ENCODE results near the gene TMEM182.

The TMEM182 gene

DNA sequence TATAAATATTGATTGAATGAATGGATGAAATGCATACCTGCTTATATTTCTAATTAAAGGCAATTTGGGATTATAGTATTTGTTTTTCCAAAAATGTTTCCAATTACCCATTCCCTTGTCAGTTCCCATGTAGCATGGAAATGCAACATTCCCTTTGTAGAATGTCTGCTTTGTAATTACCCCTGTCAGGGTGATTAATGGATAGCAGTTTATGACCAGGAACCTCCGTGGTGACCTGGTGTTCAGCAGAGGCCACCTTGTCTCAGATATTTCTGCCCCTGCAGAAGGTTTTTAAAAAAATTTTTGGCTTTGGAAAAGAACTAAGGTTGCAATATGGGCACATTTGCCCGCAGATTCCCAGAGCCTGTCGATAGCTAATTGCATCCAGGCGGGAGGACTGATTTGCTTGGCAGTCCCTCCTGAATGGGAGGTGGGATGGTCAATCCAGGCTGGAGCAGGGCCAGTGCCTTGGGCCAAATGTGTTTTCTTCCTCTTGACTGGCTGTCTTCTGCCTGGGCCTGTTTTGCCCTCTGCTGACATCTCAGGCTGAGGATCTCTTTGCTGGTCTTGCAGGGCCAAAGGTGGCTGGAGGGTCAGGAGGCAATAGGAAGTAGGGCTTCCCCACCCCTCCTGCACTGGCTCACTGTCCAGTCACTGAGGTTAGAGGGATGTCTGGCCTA, 82.1 kb downstream of the TMEM182 start:
- Histone ChIP-seq H3K79me1 (ENCODE audit: low read length) (peaks cover 2% of the 10 kb centered on the region), H4K12ac (ENCODE audit: low read depth, low read length) (no peak overlapping the region), H3K18ac (ENCODE audit: low read length) (no peak overlapping the region), H4K8ac (ENCODE audit: low read depth, low read length) (no peak overlapping the region), H3K9ac (ENCODE audit: low read length) (peak overlapping the region; percentile 11), H3K4me2 (ENCODE audit: low read length) (no peak overlapping the region), H4K91ac (ENCODE audit: low read depth, low read length) (no peak overlapping the region), H3K27me3 (ENCODE audit: insufficient read depth, low read length) (no peaks in the 10 kb centered on the region), H3K4me3 (ENCODE audit: low read depth, low read length) (peak overlapping the region; percentile 16), H2AFZ (ENCODE audit: insufficient read depth, low read length, poor library complexity) (no peak overlapping the region), H3K79me2 (ENCODE audit: control insufficient read depth, insufficient read depth, low read length, poor library complexity) (no peaks in the 10 kb centered on the region), H2BK5ac (ENCODE audit: low read depth, low read length, poor library complexity) (no peak overlapping the region), H3K23ac (ENCODE audit: low read length) (no peak overlapping the region), H3K36me3 (ENCODE audit: control insufficient read depth in 1 of 2, insufficient read depth in 2 of 2, low read length in 2 of 2) (no peaks in the 10 kb centered on the region), H3K4me1 (ENCODE audit: control insufficient read depth in 1 of 2, insufficient read depth in 2 of 2, low read length in 2 of 2) (peaks cover 8 to 12% of the 10 kb centered on the region in 2 experiments), H3K27ac (ENCODE audit: low read depth, low read length) (no peak overlapping the region), H2AK5ac (ENCODE audit: low read length) (no peak overlapping the region), H2BK120ac (ENCODE audit: insufficient read depth, low read length, poor library complexity) (no peak overlapping the region), H3K4ac (ENCODE audit: low read depth, low read length) (no peak overlapping the region), H3K14ac (ENCODE audit: low read length) (no peak overlapping the region), H3K9me3 (ENCODE audit: insufficient read depth, low read depth, low read length) (peaks cover 3% of the 10 kb centered on the region), H2BK12ac (ENCODE audit: low read length) (no peak overlapping the region)
- WGBS (ENCODE audit: extremely low coverage, insufficient coverage, insufficient read length) = no CpG with 5 or more reads among the region's 4 CpGs
- no peak for DNase-seq

DNA sequence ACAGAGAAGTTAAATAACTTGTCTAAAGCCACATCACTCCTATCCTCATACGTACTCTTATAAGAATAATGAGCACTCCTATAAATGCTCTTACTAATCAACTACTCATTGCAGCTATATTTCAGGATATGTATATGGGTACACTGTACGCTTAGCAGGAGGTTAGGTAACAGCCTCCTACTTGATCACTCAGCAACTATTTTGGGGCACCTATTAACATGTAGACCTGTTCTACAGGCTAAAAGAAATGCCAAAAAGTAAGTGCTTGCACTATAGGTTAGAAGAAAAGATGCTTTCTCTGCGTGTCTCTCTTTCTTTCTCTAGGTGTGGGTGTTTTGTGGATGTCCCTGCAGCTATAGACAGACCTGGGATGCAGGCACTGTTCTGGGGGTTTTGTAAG, 83.1 kb downstream of the TMEM182 start:
- no peaks in the 10 kb centered on the region for H3K79me2 ChIP-seq (ENCODE audit: control insufficient read depth, insufficient read depth, low read length, poor library complexity)
- H3K9me3 ChIP-seq (ENCODE audit: insufficient read depth, low read depth, low read length) = peaks cover 3% of the 10 kb centered on the region
- H2AFZ ChIP-seq (ENCODE audit: insufficient read depth, low read length, poor library complexity) = no peak overlapping the region
- H4K91ac ChIP-seq (ENCODE audit: low read depth, low read length) = no peak overlapping the region
- no peak overlapping the region for H3K4me2 ChIP-seq (ENCODE audit: low read length)
- H3K27me3 ChIP-seq (ENCODE audit: insufficient read depth, low read length) = no peaks in the 10 kb centered on the region
- no peaks in the 10 kb centered on the region for H3K36me3 ChIP-seq (ENCODE audit: control insufficient read depth in 1 of 2, insufficient read depth in 2 of 2, low read length in 2 of 2)
- no peak overlapping the region for H2BK12ac ChIP-seq (ENCODE audit: low read length)
- no peak overlapping the region for H3K18ac ChIP-seq (ENCODE audit: low read length)
- peaks cover 2% of the 10 kb centered on the region for H3K79me1 ChIP-seq (ENCODE audit: low read length)
- no peak overlapping the region for H4K8ac ChIP-seq (ENCODE audit: low read depth, low read length)
- no peak overlapping the region for H3K4me3 ChIP-seq (ENCODE audit: low read depth, low read length)
- H3K23ac ChIP-seq (ENCODE audit: low read length) = no peak overlapping the region
- no peak overlapping the region for H4K12ac ChIP-seq (ENCODE audit: low read depth, low read length)
- no peak overlapping the region for H2BK120ac ChIP-seq (ENCODE audit: insufficient read depth, low read length, poor library complexity)
- H3K4me1 ChIP-seq (ENCODE audit: control insufficient read depth in 1 of 2, insufficient read depth in 2 of 2, low read length in 2 of 2) = peaks cover 8 to 12% of the 10 kb centered on the region in 2 experiments
- H2BK5ac ChIP-seq (ENCODE audit: low read depth, low read length, poor library complexity) = no peak overlapping the region
- H3K14ac ChIP-seq (ENCODE audit: low read length) = no peak overlapping the region
- no peak overlapping the region for H3K4ac ChIP-seq (ENCODE audit: low read depth, low read length)
- H3K27ac ChIP-seq (ENCODE audit: low read depth, low read length) = no peak overlapping the region
- no peak overlapping the region for H3K9ac ChIP-seq (ENCODE audit: low read length)
- no peak overlapping the region for H2AK5ac ChIP-seq (ENCODE audit: low read length)
- no peak for DNase-seq
- no CpG with 5 or more reads among the region's 3 CpGs for WGBS (ENCODE audit: extremely low coverage, insufficient coverage, insufficient read length)

DNA sequence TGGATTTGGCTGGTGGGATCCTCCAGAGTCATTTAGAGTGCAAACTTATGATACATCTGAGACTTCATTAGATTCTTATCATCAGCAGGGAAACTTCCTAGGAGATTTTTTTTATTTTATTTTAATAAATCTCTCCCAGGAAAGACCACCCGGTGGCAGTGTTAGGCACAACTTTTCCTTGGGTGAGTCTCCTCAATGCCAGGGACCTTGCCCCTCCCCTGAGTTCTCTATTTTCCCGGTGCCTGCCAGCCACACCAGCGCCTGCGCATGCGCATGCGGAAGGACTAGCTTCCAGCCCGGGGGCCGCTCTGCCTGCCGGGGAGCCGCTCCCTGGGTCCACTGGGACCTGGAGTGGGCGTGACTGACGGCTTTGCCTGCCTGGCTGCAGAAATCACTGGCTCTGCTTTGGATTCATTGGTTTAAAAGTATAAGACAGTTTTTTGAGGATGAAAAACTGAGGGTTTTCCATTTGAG, 86.6 kb downstream of the TMEM182 start:
- no peaks in the 10 kb centered on the region for H3K36me3 ChIP-seq (ENCODE audit: control insufficient read depth in 1 of 2, insufficient read depth in 2 of 2, low read length in 2 of 2)
- H3K27me3 ChIP-seq (ENCODE audit: insufficient read depth, low read length) = no peaks in the 10 kb centered on the region
- H2BK5ac ChIP-seq (ENCODE audit: low read depth, low read length, poor library complexity) = no peak overlapping the region

GRCh38 chr2:102850888-102851287, 89.1 kb downstream of the TMEM182 start:
- no peak overlapping the region for H4K91ac ChIP-seq (ENCODE audit: low read depth, low read length)
- no peak overlapping the region for H3K14ac ChIP-seq (ENCODE audit: low read length)
- H3K4me1 ChIP-seq (ENCODE audit: control insufficient read depth in 1 of 2, insufficient read depth in 2 of 2, low read length in 2 of 2) = peaks cover 0 to 3% of the 10 kb centered on the region in 2 experiments
- H4K12ac ChIP-seq (ENCODE audit: low read depth, low read length) = no peak overlapping the region
- H3K27me3 ChIP-seq (ENCODE audit: insufficient read depth, low read length) = no peaks in the 10 kb centered on the region
- H3K4ac ChIP-seq (ENCODE audit: low read depth, low read length) = no peak overlapping the region
- no CpG with 5 or more reads among the region's 6 CpGs for WGBS (ENCODE audit: extremely low coverage, insufficient coverage, insufficient read length)
- H3K9me3 ChIP-seq (ENCODE audit: insufficient read depth, low read depth, low read length) = peaks cover 2% of the 10 kb centered on the region
- no peak overlapping the region for H3K9ac ChIP-seq (ENCODE audit: low read length)
- H3K79me1 ChIP-seq (ENCODE audit: low read length) = no peaks in the 10 kb centered on the region
- H3K27ac ChIP-seq (ENCODE audit: low read depth, low read length) = no peak overlapping the region
- H3K79me2 ChIP-seq (ENCODE audit: control insufficient read depth, insufficient read depth, low read length, poor library complexity) = no peaks in the 10 kb centered on the region
- H4K8ac ChIP-seq (ENCODE audit: low read depth, low read length) = no peak overlapping the region
- no peak overlapping the region for H2BK5ac ChIP-seq (ENCODE audit: low read depth, low read length, poor library complexity)
- no peak overlapping the region for H3K4me2 ChIP-seq (ENCODE audit: low read length)
- H2BK12ac ChIP-seq (ENCODE audit: low read length) = no peak overlapping the region
- H3K4me3 ChIP-seq (ENCODE audit: low read depth, low read length) = no peak overlapping the region
- no peak overlapping the region for H2BK120ac ChIP-seq (ENCODE audit: insufficient read depth, low read length, poor library complexity)
- H3K18ac ChIP-seq (ENCODE audit: low read length) = no peak overlapping the region
- H3K23ac ChIP-seq (ENCODE audit: low read length) = no peak overlapping the region
- DNase-seq = no peak
- H3K36me3 ChIP-seq (ENCODE audit: control insufficient read depth in 1 of 2, insufficient read depth in 2 of 2, low read length in 2 of 2) = no peaks in the 10 kb centered on the region
- H2AK5ac ChIP-seq (ENCODE audit: low read length) = no peak overlapping the region
- H2AFZ ChIP-seq (ENCODE audit: insufficient read depth, low read length, poor library complexity) = no peak overlapping the region

More for the DNA sequence above, 86.6 kb downstream of the TMEM182 start:
- Histone ChIP-seq H3K4me1 (ENCODE audit: control insufficient read depth in 1 of 2, insufficient read depth in 2 of 2, low read length in 2 of 2) (peaks cover 8 to 12% of the 10 kb centered on the region in 2 experiments), H4K91ac (ENCODE audit: low read depth, low read length) (no peak overlapping the region), H3K4me3 (ENCODE audit: low read depth, low read length) (no peak overlapping the region), H3K4ac (ENCODE audit: low read depth, low read length) (no peak overlapping the region), H4K12ac (ENCODE audit: low read depth, low read length) (no peak overlapping the region), H3K23ac (ENCODE audit: low read length) (no peak overlapping the region), H2AK5ac (ENCODE audit: low read length) (no peak overlapping the region), H2BK12ac (ENCODE audit: low read length) (no peak overlapping the region), H3K9me3 (ENCODE audit: insufficient read depth, low read depth, low read length) (no peaks in the 10 kb centered on the region), H3K18ac (ENCODE audit: low read length) (no peak overlapping the region), H3K27ac (ENCODE audit: low read depth, low read length) (no peak overlapping the region), H2AFZ (ENCODE audit: insufficient read depth, low read length, poor library complexity) (peak overlapping the region; percentile 52), H3K14ac (ENCODE audit: low read length) (no peak overlapping the region), H3K9ac (ENCODE audit: low read length) (no peak overlapping the region), H3K79me1 (ENCODE audit: low read length) (peaks cover 2% of the 10 kb centered on the region), H3K4me2 (ENCODE audit: low read length) (peak overlapping the region; percentile 55), H2BK120ac (ENCODE audit: insufficient read depth, low read length, poor library complexity) (no peak overlapping the region), H3K79me2 (ENCODE audit: control insufficient read depth, insufficient read depth, low read length, poor library complexity) (no peaks in the 10 kb centered on the region), H4K8ac (ENCODE audit: low read depth, low read length) (peak overlapping the region; percentile 53)
- no CpG with 5 or more reads among the region's 12 CpGs for WGBS (ENCODE audit: extremely low coverage, insufficient coverage, insufficient read length)
- peak; percentile 7 to 45 for DNase-seq

Data from trophoblast cell (in vitro differentiated cells and primary cell).